ENCODE measurements around the gene NID2. TPM values are rescaled to one million over a fixed set of nuclear protein-coding genes. Genes with fewer than 3 reads are reported as not detected.

Gene NID2
- 42.4 TPM for total RNA-seq (ENCODE audit: insufficient read depth, low replicate concordance)

GRCh38 chr14:52068615-52069306 lies at the start of gene NID2:
TSS of gene NID2 (minus strand) at chr14:52069059. CDS start at chr14:52068994, 65 bp downstream.
- peak; percentile 94 for DNase-seq (ENCODE audit: low spot score)

- peak; percentile 92 for DNase-seq (ENCODE audit: low spot score)
These were observed 48.4 kb upstream of the NID2 start for GRCh38 chr14:52117111-52117832.

GRCh38 chr14:52115286-52115685 lies 46.4 kb upstream of the NID2 start:
- DNase-seq (ENCODE audit: low spot score): no peak

- DNase-seq (ENCODE audit: low spot score): no peak
These were observed 43.6 kb upstream of the NID2 start for GRCh38 chr14:52112336-52113018.

GRCh38 chr14:52111583-52111982 lies 42.7 kb upstream of the NID2 start:
- no peak for DNase-seq (ENCODE audit: low spot score)

GRCh38 chr14:52110441-52111086 lies 41.7 kb upstream of the NID2 start:
- DNase-seq (ENCODE audit: low spot score): no peak

- no peak for DNase-seq (ENCODE audit: low spot score)
These were observed 40.0 kb upstream of the NID2 start for GRCh38 chr14:52108823-52109222.

- DNase-seq (ENCODE audit: low spot score): peak; percentile 63
These were observed 38.0 kb upstream of the NID2 start for GRCh38 chr14:52106840-52107239.

GRCh38 chr14:52103416-52103815 lies 34.6 kb upstream of the NID2 start:
- DNase-seq (ENCODE audit: low spot score): no peak

GRCh38 chr14:52095794-52096193 lies 26.9 kb upstream of the NID2 start:
- no peak for DNase-seq (ENCODE audit: low spot score)

GRCh38 chr14:52095336-52095735 lies 26.5 kb upstream of the NID2 start:
- no peak for DNase-seq (ENCODE audit: low spot score)

- DNase-seq (ENCODE audit: low spot score): peak; percentile 76
These were observed 25.9 kb upstream of the NID2 start for GRCh38 chr14:52094546-52095271.

GRCh38 chr14:52091928-52092327 lies 23.1 kb upstream of the NID2 start:
- DNase-seq (ENCODE audit: low spot score): no peak

GRCh38 chr14:52090936-52091335 lies 22.1 kb upstream of the NID2 start:
- DNase-seq (ENCODE audit: low spot score): no peak

GRCh38 chr14:52089218-52089617 lies 20.4 kb upstream of the NID2 start:
- no peak for DNase-seq (ENCODE audit: low spot score)

- peak; percentile 62 for DNase-seq (ENCODE audit: low spot score)
These were observed 17.9 kb upstream of the NID2 start for GRCh38 chr14:52086711-52087110.

GRCh38 chr14:52082903-52083302 lies 14.0 kb upstream of the NID2 start:
- no peak for DNase-seq (ENCODE audit: low spot score)

- no peak for DNase-seq (ENCODE audit: low spot score)
These were observed 13.1 kb upstream of the NID2 start for GRCh38 chr14:52081964-52082363.

- peak; percentile 62 for DNase-seq (ENCODE audit: low spot score)
These were observed 12.2 kb upstream of the NID2 start for GRCh38 chr14:52080808-52081755.

- peak; percentile 37 for DNase-seq (ENCODE audit: low spot score)
These were observed 11.4 kb upstream of the NID2 start for GRCh38 chr14:52080158-52080800.
